Neutrophil (primary cell): Measurements from ENCODE around the gene RAB28.

Experiments
- H3K27ac ChIP-seq: fragments of 200-600 bp; sonication (generic); 2 replicates; pipeline ENCODE4 v1.5.1; 2016; ENCODE audit warnings: mild to moderate bottlenecking, moderate library complexity
- H3K27me3 ChIP-seq: fragments of 200-600 bp; sonication (generic); 2 replicates; pipeline ENCODE4 v1.6.0; 2016; ENCODE audit warnings: mild to moderate bottlenecking
- H3K36me3 ChIP-seq: fragments of 200-600 bp; sonication (generic); 2 replicates; pipeline ENCODE4 v1.5.1; 2017
- H3K4me1 ChIP-seq, 2 experiments: fragments of 200-600 bp in 1 of 2; sonication (generic) in 1 of 2; 1 replicate in 1 of 2; 2 replicates in 1 of 2; pipeline versions ENCODE4 v1.5.1 to v1.6.1; 2013 to 2016; ENCODE audit warnings: low read depth in 1 of 2, low read length in 1 of 2, mild to moderate bottlenecking in 1 of 2, moderate library complexity in 1 of 2; ENCODE audit not compliant: control insufficient read depth in 1 of 2, insufficient read depth in 1 of 2
- H3K4me3 ChIP-seq, 2 experiments: fragments of 200-600 bp in 1 of 2; sonication (generic) in 1 of 2; 1 replicate in 1 of 2; 2 replicates in 1 of 2; pipeline ENCODE4 v1.5.1; 2013 to 2016; ENCODE audit warnings: low read depth in 1 of 2, low read length in 1 of 2, mild to moderate bottlenecking in 1 of 2, moderate library complexity in 1 of 2
- H3K9me3 ChIP-seq: fragments of 200-600 bp; sonication (generic); 2 replicates; pipeline ENCODE4 v1.5.1; 2016
- TF ChIP-seq, protein P1 (sequence below): fragments of 200-600 bp; sonication (generic); IDR thresholded peaks from 2 replicates; pipeline ENCODE4 v1.5.1; 2016; ENCODE audit warnings: antibody characterized with exemption

The RAB28 gene

DNA sequence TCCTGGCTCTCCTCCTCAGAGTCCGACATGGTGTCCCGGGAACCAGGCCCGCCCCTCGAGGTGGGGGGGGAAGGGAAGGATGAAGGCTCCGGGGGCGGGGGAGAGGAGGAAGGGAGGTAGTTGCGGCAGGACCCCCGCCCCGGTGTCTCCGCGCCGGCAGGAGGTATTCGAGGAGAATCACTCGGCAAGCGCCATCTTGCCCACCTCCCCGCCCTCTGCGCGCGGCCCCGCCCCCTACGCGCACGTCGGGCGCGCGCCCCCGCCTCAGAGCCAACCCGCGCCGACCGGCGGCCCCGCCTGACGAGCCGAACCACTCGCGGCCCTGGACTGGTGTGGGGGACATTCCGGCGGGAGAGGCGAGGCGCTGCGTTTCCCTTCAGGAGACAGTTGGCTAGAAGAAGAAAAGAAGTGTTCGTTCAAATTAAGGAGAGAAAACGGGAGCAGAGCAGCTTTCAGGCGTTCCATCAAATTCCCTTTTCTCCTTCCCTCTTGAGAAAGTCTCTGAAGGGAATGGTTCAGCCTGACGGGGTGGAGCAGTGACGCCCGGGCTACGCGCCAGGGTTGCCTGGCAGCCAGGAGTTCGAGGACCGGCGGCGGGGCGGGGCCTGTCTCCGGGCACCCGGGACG lies at the start of gene RAB28:
Gene RAB28, minus strand, starts transcription at position 219 of the 627 bp plus-strand sequence.
- Histone ChIP-seq H3K27ac (peak within 1 kb of the TSS; percentile 96), H3K36me3 (no peaks in the 10 kb centered on the region), H3K4me3 (peak within 1 kb of the TSS; percentile 79 to 95), H3K9me3 (no peaks in the 10 kb centered on the region), H3K4me1 (peaks cover 19 to 20% of the 10 kb centered on the region in 2 experiments), H3K27me3 (peaks cover 42% of the 10 kb centered on the region)
- TF ChIP-seq, protein P1, sequence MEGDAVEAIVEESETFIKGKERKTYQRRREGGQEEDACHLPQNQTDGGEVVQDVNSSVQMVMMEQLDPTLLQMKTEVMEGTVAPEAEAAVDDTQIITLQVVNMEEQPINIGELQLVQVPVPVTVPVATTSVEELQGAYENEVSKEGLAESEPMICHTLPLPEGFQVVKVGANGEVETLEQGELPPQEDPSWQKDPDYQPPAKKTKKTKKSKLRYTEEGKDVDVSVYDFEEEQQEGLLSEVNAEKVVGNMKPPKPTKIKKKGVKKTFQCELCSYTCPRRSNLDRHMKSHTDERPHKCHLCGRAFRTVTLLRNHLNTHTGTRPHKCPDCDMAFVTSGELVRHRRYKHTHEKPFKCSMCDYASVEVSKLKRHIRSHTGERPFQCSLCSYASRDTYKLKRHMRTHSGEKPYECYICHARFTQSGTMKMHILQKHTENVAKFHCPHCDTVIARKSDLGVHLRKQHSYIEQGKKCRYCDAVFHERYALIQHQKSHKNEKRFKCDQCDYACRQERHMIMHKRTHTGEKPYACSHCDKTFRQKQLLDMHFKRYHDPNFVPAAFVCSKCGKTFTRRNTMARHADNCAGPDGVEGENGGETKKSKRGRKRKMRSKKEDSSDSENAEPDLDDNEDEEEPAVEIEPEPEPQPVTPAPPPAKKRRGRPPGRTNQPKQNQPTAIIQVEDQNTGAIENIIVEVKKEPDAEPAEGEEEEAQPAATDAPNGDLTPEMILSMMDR, result peak; percentile 38

DNA sequence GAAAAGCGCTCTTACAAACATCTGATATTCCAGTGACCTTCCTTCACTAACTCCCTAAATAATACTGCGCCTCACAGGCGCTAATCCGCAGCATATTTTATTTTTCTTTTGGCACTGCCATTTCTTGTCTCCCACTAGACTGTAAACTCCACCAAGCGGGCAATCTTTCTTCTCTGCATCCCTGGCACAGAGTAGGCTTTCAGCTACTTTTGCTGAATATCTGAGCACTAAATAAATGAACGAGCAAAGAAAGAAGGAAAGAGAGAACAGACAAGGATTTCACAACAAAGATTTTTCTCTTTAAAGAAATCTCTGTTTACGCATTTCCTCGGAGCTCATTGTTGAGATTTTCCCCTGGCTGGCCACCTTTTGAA lies 47.5 kb upstream of the RAB28 start:
- Histone ChIP-seq H3K36me3 (no peaks in the 10 kb centered on the region), H3K4me3 (no peak overlapping the region), H3K27ac (no peak overlapping the region), H3K4me1 (peaks cover 37 to 38% of the 10 kb centered on the region in 2 experiments), H3K9me3 (no peaks in the 10 kb centered on the region), H3K27me3 (peaks cover 100% of the 10 kb centered on the region)
- TF ChIP-seq, protein P1, result no peak

DNA sequence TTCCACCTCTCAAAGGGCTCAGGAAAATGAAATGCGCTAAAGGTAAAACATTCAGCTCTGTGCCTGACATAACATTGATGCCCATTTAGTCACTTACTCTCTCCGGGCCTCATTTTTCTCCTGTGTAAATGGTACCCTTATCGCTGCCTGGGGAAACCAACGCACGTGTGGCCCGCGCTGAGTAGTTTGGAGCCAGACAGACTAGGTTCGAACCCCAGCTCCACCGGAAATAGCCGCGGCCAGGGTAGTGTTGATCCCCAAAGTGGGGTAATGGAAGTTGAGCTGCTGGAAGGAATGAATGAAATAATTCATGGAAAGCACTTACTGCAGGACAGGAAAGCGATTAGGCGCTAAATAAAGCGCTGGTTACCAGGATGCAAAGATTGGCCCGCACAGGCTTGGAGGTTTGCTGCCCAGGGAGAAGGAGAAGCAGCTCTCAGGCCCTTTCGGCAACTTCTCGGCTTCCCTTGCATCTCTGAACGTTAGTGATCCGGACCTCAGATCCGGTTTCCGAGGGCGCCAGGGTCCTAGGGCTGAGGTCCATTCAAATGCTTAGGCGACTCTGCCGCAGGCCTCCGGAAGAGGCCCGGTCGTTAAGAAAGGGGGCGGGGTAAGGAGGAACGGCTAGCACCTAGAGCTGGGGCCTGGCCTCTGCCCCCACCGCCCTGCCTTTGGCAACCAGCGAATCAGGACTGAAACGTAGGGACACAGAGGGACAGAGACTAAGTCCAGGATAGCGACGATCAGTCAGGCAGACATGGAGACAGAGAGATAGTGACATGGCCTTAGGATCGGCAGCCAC lies 46.9 kb upstream of the RAB28 start:
- Histone ChIP-seq H3K36me3 (no peaks in the 10 kb centered on the region), H3K27me3 (peaks cover 100% of the 10 kb centered on the region), H3K4me1 (peaks cover 37 to 38% of the 10 kb centered on the region in 2 experiments), H3K27ac (no peak overlapping the region), H3K9me3 (no peaks in the 10 kb centered on the region), H3K4me3 (peak overlapping the region in 1 of 2 experiments; percentile 3)
- TF ChIP-seq, protein P1, result no peak

DNA sequence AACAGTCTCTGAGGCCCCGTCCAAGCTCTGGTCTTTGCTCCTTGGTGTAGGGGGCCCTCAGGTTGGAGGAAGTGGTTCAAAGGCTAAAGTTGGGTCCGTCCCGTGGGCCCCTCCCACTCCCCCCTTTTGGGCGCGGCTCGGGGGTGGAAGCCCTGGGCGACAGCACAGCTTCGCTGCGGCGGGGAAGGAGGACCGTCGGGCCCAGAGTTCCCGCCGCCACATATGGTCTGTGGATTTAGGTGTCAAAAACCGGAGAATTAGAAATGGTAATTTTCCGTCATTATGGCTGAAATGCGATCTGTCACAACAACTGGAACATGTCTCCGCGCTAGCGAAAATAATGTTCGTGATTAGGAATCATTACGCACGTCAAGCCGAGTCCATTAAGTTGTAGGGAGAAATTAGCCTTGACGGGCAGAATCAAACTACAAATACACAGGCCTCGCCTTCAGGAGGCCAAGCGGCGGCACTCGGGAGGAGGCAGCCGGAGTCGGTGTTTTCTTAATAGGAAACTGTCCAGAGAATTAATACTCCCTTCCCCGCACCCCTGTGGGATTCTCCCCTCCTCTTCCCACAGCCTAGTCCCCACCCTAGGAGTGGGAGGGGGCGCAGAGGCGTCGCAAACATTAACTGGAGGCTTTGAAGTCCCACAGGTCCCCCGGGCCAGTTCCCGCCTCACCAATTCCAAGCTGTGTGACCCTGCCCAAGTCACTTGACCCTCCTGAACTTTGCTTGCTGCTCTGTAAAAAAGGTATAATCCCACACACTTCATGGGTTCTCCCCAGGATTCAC lies 45.2 kb upstream of the RAB28 start:
- H3K27me3 ChIP-seq, result peaks cover 100% of the 10 kb centered on the region
- TF ChIP-seq, protein P1, result no peak
- H3K4me3 ChIP-seq, result no peak overlapping the region
- H3K4me1 ChIP-seq, result peaks cover 37 to 38% of the 10 kb centered on the region in 2 experiments
- H3K9me3 ChIP-seq, result peaks cover 4% of the 10 kb centered on the region
- H3K36me3 ChIP-seq, result no peaks in the 10 kb centered on the region
- no peak overlapping the region for H3K27ac ChIP-seq

DNA sequence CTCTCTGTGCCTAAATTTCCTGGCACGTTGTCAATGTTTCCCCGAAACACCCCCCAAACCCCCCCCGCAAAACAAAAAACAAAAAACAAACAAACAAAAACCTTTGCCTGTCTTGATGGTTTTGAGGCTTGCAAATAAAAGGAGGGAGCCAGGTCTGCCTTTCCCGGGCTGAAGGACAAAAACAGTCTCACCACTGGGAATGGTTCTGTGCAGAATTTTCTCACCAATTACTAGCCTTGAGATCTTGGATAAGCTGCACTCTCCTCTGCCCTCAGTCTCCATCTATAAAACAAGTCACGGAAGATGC lies 44.6 kb upstream of the RAB28 start:
- Histone ChIP-seq H3K27me3 (peaks cover 100% of the 10 kb centered on the region), H3K4me3 (no peak overlapping the region), H3K36me3 (no peaks in the 10 kb centered on the region), H3K9me3 (peaks cover 10% of the 10 kb centered on the region), H3K4me1 (peaks cover 37 to 38% of the 10 kb centered on the region in 2 experiments), H3K27ac (no peak overlapping the region)
- TF ChIP-seq, protein P1, result no peak
